Endothelial cell of umbilical vein (primary cell): Measurements from ENCODE around the gene SRPK2.

Experiments used
- CTCF ChIP-seq, 2 donors: IDR thresholded peaks; 1 replicate in 1 of 2; 2 replicates in 1 of 2; pipeline ENCODE4 v1.5.1; 2011; ENCODE audit warnings: low read length in 2 of 2, mild to moderate bottlenecking in 2 of 2, moderate library complexity in 2 of 2, control low read depth in 1 of 2, inconsistent platforms in 1 of 2, low read depth in 1 of 2; ENCODE audit not compliant: insufficient read depth in 1 of 2; ENCODE audit errors: extremely low read depth in 1 of 2
- POLR2A ChIP-seq: IDR thresholded peaks from 2 replicates; pipeline ENCODE4 v1.6.1; 2012; ENCODE audit warnings: low read depth, mild to moderate bottlenecking, control low read depth, low read length

- TF ChIP-seq CTCF (IDR thresholded peaks at IDR 0.05; ENCODE audit: extremely low read depth in 1 of 2, insufficient read depth in 1 of 2, low read depth in 1 of 2, low read length in 2 of 2) (no peak), POLR2A (no peak)
Observed at GRCh38 chr7:105127179-105127578, 261.5 kb downstream of the SRPK2 start.
